Stimulated activated CD8-positive, alpha-beta memory T cell treated with anti-CD3 and anti-CD28 coated beads, Interleukin-2, amount 100 ng/mL, for 1 hour (primary cell): Measurements from ENCODE around the gene ZDHHC3.

Source experiments
- DNase-seq, 2 donors: peaks; one replicate each; pipeline ENCODE4 v3.0.0-alpha.2; 2020; ENCODE audit warnings: low read depth in 2 of 2

The ZDHHC3 gene

GRCh38 chr3:44926921-44927320, 49.1 kb downstream of the ZDHHC3 start:
- no peak for DNase-seq

- no peak for DNase-seq
These were observed 49.8 kb downstream of the ZDHHC3 start for GRCh38 chr3:44926172-44926571.

DNA sequence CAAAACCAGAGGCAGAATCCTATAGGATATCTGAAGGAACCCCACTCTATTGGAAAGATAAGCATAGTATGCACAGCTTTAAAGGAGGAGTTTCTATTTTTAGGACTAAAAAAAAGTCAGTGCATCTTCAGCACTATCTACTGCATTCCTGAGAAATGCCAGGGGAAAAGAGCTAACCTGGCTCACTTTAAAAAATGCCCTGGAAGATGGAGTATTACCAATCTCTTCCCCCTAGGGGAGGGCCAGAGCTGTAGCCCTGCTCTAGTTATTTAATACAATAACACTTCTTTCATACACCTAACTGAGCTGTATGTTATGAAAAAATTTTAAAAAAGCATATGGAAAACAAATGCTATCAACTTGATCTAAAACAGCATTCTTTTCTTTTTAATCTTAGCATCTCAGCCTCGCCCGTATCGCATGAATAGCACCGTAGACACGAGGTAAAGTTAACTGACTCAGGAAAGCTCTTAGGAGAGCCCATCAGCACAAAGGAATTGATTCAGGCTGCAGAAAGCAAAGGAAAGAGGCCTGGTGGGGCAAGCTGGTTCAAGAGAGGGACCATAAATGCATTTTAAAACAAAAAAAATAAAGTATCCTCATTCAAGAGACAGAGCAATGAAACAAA, 51.4 kb downstream of the ZDHHC3 start:
- no peak for DNase-seq

DNA sequence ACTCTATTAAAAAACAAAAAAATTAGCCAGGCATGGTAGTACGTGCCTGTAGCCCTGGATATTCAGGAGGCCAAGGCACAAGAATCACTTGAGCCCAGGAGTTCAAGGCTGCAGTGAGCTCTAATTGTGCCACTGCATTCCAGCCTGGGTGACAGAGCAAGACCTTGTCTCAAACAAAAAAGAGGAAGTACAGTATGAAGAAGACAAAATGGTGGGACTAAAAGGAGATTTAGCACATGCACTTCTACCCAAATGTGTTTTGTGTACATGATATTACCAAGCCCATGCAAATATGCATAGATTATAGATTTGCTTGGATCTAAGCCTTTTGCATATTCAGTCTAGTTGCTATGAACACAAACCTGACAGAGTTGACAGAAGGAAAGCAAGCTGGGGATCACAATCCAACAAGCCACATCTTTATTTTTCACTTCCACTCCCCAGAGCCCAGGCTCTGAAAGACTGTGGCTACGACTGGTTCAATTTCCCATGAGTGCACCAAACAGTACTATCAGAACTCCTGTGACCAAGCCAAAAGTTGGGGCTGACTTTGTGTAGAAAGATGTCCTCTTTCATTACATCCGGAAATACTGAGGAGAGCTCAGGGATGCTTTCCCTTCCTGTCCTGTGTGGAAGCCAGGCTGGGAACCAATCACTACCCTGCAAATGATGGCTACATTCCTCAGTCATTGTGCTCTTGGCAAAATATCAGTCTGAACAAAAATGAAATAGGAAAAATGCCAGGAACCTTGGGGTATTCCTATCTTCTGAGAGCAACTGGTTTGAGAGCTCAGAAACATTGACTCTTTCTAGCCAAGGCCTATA, 52.1 kb downstream of the ZDHHC3 start:
- DNase-seq: no peak

DNA sequence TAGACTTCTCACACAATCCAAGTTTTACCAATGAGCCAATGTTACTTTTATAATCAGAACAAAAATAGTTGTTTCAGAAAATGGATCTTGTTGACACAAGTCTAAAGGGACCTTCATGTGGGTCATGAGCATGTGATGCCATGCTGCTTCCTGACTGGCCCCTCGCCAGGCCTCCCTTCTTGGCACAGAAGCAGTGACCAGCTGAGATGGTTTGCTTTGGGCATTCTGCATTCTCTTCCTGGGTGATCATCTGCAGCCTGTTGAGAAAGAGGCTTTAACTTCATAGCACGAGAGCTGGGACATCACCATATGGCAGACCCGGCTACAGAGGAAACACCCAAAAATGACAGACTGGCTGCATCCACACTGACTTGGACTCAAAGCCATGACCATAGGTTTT, 55.9 kb downstream of the ZDHHC3 start:
- no peak for DNase-seq

- DNase-seq: no peak
These were observed 57.4 kb downstream of the ZDHHC3 start for GRCh38 chr3:44918581-44918980.

GRCh38 chr3:44918087-44918486, 57.9 kb downstream of the ZDHHC3 start:
- no peak for DNase-seq

DNA sequence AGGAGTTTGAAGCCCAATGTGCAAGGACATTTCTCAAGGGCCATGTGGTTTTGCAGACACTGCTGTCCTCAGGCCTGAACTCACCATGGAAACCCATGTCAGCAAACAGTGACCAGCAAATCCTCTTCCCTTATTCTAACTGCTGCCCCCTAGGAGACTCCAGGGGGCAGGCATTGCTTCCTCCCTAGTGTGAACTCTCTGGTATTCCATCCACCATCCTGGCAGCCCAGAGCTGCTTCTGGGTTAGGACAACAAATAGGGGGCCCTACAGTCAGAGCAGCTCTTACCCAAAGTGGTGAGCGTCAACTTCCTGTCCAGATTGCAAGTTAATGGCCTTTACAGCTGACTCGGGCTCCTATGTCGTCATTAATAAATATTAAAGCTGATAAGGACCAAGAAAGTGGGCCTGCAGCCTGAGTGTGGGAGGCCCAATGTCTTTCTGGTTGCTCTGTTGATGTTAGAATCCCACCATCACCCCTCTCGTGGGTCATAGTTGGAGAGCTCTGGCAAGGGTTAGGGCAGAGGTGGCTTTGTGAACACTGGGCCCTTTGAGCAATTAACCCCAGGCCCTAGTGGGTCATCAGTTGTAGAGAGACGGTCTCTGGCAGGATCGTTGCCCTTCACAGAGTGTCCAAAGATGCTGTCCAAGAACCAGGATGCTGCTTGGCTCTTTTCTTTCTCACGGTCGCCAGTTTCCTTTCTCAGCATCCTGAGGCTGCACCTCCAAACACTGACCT, 60.1 kb downstream of the ZDHHC3 start:
- no peak for DNase-seq

GRCh38 chr3:44914936-44915335, 61.0 kb downstream of the ZDHHC3 start:
- no peak for DNase-seq

- peak; percentile 24 to 37 for DNase-seq
These were observed 62.0 kb downstream of the ZDHHC3 start for GRCh38 chr3:44913868-44914468.

DNA sequence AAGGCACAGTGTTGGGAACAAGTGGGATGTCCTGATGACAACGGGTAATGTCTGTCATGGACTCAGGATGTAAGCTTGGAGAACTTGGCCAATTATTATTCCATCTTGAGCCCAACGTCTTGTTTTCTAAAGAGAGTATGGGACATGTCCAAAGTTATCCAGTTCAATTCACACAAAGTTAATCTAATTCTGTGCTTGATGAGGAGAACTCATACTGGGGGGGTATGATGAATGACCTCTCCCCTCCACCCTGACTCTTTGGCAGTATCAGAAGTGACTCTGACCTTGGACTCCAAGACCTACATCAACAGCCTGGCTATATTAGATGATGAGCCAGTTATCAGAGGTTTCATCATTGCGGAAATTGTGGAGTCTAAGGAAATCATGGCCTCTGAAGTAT, 65.3 kb downstream of the ZDHHC3 start:
- DNase-seq: no peak

DNA sequence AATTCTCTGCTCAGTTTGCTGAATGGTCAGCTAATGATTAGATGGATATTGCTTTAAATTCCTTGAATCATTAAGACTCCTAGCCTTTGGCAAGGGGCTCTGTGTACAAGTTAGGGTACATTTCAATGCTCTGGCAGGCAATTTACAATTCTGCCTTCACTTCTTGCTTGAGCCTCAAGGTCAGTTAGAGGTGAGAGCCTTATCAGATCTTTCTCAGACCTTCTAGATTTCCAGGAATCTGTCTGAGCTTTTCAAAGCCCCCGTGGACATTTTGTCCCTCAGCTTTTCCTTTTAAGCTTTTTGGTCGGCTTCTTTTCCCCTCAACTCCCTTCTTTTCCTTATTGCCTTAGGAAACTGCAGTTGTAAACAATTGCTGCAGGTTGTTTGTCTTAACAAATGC, 66.9 kb downstream of the ZDHHC3 start:
- no peak for DNase-seq

- DNase-seq: no peak
These were observed 68.4 kb downstream of the ZDHHC3 start for GRCh38 chr3:44907612-44908011.

DNA sequence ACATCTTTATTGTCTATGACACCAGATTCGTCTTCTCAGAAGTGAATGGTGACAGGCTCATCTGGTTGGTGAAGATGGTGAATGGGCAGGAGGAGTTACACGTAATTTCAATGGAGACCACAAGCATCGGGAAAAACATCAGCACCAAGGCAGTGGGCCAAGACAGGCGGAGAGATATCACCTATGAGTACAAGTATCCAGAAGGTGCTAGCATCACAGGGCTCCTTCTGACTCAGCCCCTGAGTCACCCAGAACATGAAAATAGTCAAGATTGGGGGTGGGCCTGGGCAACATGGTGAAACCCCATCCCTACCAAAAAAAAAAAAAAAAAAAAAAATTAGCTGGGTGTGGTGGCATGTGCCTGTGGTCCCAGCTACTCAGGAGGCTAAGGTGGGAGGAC, 69.0 kb downstream of the ZDHHC3 start:
- no peak for DNase-seq

DNA sequence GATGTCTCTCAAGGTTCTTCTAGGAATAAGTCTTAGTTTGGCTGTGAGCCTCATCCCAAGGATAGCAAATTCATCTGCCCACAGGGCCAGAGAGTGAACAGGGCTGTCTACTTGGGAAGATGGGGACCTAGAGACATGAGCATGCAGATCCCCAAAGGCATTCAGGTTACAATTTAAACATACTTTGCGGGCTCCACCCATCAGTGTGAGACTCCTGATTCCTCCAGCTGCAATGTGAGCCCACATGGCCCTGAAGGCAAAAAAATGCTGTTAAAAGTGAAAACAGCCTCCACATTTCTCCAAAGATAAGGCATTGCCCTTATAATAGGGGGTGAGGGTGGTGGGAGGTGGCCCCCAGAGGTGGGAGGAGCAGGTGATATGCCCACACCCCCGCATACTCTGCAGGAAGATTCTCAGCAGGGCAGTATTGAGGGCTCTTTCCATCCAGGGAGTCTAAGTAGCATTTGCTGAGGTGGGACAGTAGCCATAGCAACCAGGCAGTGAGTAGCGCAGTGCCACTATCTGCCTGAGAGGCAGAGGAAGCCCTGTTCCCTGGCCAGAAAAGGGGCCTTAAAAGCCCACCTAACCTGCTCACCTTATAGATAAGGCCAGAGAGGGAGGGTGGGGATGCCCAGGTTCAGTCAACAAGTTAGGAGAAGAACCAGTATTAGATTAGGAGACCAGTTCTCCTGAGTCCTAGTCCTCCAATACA, 70.4 kb downstream of the ZDHHC3 start:
- no peak for DNase-seq

- no peak for DNase-seq
These were observed 72.2 kb downstream of the ZDHHC3 start for GRCh38 chr3:44903751-44904150.

- DNase-seq: no peak
These were observed 72.7 kb downstream of the ZDHHC3 start for GRCh38 chr3:44903314-44903713.

GRCh38 chr3:44902628-44903027, 73.3 kb downstream of the ZDHHC3 start:
- DNase-seq: no peak

- no peak for DNase-seq
These were observed 76.1 kb downstream of the ZDHHC3 start for GRCh38 chr3:44899683-44900367.

- no peak for DNase-seq
These were observed 79.5 kb downstream of the ZDHHC3 start for GRCh38 chr3:44896440-44896839.

DNA sequence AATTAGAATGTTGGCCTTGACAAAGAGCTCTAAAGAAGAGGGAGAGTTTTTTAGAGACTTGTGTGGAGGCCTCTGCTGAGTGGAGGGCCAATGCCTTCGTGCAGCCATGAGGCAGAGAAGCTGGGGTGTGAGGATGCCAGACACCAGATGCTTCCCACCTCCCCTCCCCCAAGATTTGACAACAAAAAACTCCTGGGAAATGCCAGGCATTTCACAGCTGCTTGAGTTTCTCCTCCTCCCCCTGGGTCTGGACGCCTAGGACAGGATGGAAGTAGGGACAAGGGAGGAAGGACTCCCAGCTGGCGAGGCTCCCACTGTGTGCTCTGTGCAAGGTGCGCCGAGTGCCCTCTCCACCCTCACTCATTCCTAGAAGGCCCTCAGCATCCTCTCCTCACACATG, 81.5 kb downstream of the ZDHHC3 start:
- no peak for DNase-seq
